ENCODE data around the gene GLYR1.

The GLYR1 gene

GRCh38 chr16:4754865-4755264, 92.2 kb downstream of the GLYR1 start:
- DNase-seq = no peak

GRCh38 chr16:4753227-4753626, 93.9 kb downstream of the GLYR1 start:
- no peak for DNase-seq

Measured in DMS79 (cell line).